Astrocyte (in vitro differentiated cells and primary cell): Measurements from ENCODE around the gene KDM6A. TPM values are rescaled to one million over a fixed set of nuclear protein-coding genes. Genes with fewer than 3 reads are reported as not detected.

Experiments used
- DNase-seq: peaks from one replicate; pipeline ENCODE4 v3.0.0-alpha.2; 2010; ENCODE audit warnings: low read depth
- FAIRE-seq: peaks from 2 replicates; lab custom pipeline; 2011; peaks lifted over from hg19 to GRCh38; lab: Jason Lieb, UNC
- H2AFZ ChIP-seq: 2 replicates; pipeline ENCODE4 v1.6.0; 2012; ENCODE audit warnings: low read depth, low read length, inconsistent platforms
- H3K27ac ChIP-seq: 2 replicates; pipeline ENCODE4 v1.5.1; 2011; ENCODE audit warnings: low read depth, low read length, inconsistent platforms
- H3K27me3 ChIP-seq: 2 replicates; pipeline ENCODE4 v1.6.0; 2011; ENCODE audit warnings: low read length, inconsistent platforms; ENCODE audit not compliant: insufficient read depth
- H3K36me3 ChIP-seq: 2 replicates; pipeline ENCODE4 v1.5.1; 2011; ENCODE audit warnings: low read length, inconsistent platforms; ENCODE audit not compliant: insufficient read depth
- H3K4me1 ChIP-seq: 2 replicates; pipeline ENCODE4 v1.5.1; 2011; ENCODE audit warnings: low read length, inconsistent platforms; ENCODE audit not compliant: insufficient read depth
- H3K4me2 ChIP-seq: 2 replicates; pipeline ENCODE4 v1.6.0; 2012; ENCODE audit warnings: low read length, inconsistent platforms
- H3K4me3 ChIP-seq: 2 replicates; pipeline ENCODE4 v1.5.1; 2011; ENCODE audit warnings: low read depth, mild to moderate bottlenecking, low read length, inconsistent platforms; ENCODE audit not compliant: insufficient read depth
- H3K79me2 ChIP-seq: 2 replicates; pipeline ENCODE4 v1.6.0; 2012; ENCODE audit warnings: mild to moderate bottlenecking, low read length, inconsistent platforms; ENCODE audit not compliant: insufficient read depth
- H3K9ac ChIP-seq: 2 replicates; pipeline ENCODE4 v1.6.0; 2012; ENCODE audit warnings: mild to moderate bottlenecking, low read length, inconsistent platforms
- H3K9me3 ChIP-seq: 2 replicates; pipeline ENCODE4 v1.5.1; 2012; ENCODE audit warnings: low read depth, mild to moderate bottlenecking, low read length, inconsistent platforms; ENCODE audit not compliant: insufficient read depth
- H4K20me1 ChIP-seq: 2 replicates; pipeline ENCODE4 v1.6.0; 2012; ENCODE audit warnings: low read length, inconsistent platforms; ENCODE audit not compliant: insufficient read depth
- H3K27ac Mint-ChIP-seq: one replicate; pipeline ENCODE4 v1.8.0; 2021; ENCODE audit warnings: mild to moderate bottlenecking, mixed read lengths; ENCODE audit not compliant: unreplicated experiment
- H3K27me3 Mint-ChIP-seq: one replicate; pipeline ENCODE4 v1.8.0; 2021; ENCODE audit warnings: low read depth, mixed read lengths; ENCODE audit not compliant: unreplicated experiment
- H3K36me3 Mint-ChIP-seq: one replicate; pipeline ENCODE4 v1.8.0; 2021; ENCODE audit warnings: low read depth, mixed read lengths; ENCODE audit not compliant: unreplicated experiment
- H3K4me1 Mint-ChIP-seq: one replicate; pipeline ENCODE4 v1.8.0; 2021; ENCODE audit warnings: low read depth, mixed read lengths; ENCODE audit not compliant: unreplicated experiment
- H3K4me3 Mint-ChIP-seq: one replicate; pipeline ENCODE4 v1.8.0; 2021; ENCODE audit warnings: mild to moderate bottlenecking, moderate library complexity, mixed read lengths; ENCODE audit not compliant: unreplicated experiment
- H3K9me3 Mint-ChIP-seq: one replicate; pipeline ENCODE4 v1.8.0; 2021; ENCODE audit warnings: mild to moderate bottlenecking, mixed read lengths; ENCODE audit not compliant: unreplicated experiment
- EZH2 ChIP-seq: IDR thresholded peaks from 2 replicates; pipeline ENCODE4 v1.6.1; 2012; ENCODE audit warnings: mild to moderate bottlenecking, low read length, inconsistent platforms; ENCODE audit not compliant: insufficient read depth
- total RNA-seq: library from RNA; stranded (reverse); gene quantifications from 2 replicates; pipeline ENCODE4 v1.2.1, GENCODE V29; 2021
- TF ChIP-seq, protein P1 (sequence below): IDR thresholded peaks from 2 replicates; pipeline ENCODE4 v1.5.1; 2011; ENCODE audit warnings: low read depth, mild to moderate bottlenecking, inconsistent platforms, low read length, moderate library complexity; ENCODE audit not compliant: insufficient read depth

KDM6A gene
- total RNA-seq, 1 donor from 2014 or later: 44.0 TPM

DNA sequence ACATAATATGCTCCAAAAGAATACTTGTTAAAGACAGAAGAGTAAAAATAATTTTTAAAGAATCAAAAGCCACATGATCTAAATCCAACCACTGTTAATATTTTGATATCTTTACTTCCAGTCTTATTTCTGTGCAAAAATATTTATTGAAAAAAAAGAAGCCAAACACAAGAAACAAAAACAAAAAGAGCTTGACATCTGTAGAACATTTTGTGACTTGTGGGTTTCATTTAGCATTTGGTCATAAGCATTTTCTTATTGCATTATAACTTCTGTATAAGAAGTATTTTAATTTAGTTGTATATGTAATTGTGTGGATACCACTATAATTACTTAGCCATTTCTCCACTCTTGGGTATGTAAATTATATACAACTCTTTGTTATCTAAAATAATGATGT lies 264.5 kb downstream of the KDM6A start:
- no peaks in the 10 kb centered on the region for H3K36me3 Mint-ChIP-seq
- no peaks in the 10 kb centered on the region for H3K27me3 Mint-ChIP-seq
- Histone ChIP-seq H3K36me3 (no peaks in the 10 kb centered on the region), H3K79me2 (no peaks in the 10 kb centered on the region), H2AFZ (no peak overlapping the region), H3K9me3 (no peaks in the 10 kb centered on the region), H3K27ac (no peak overlapping the region), H3K4me3 (no peak overlapping the region), H3K4me1 (no peaks in the 10 kb centered on the region), H3K9ac (no peak overlapping the region), H4K20me1 (no peaks in the 10 kb centered on the region), H3K27me3 (no peaks in the 10 kb centered on the region), H3K4me2 (no peak overlapping the region)
- no peak overlapping the region for H3K27ac Mint-ChIP-seq
- H3K4me1 Mint-ChIP-seq: no peaks in the 10 kb centered on the region
- peaks cover 3% of the 10 kb centered on the region for H3K9me3 Mint-ChIP-seq
- DNase-seq: no peak
- peak; percentile 92 for FAIRE-seq
- H3K4me3 Mint-ChIP-seq: no peak overlapping the region
- no peak for TF ChIP-seq EZH2
- TF ChIP-seq, protein P1, sequence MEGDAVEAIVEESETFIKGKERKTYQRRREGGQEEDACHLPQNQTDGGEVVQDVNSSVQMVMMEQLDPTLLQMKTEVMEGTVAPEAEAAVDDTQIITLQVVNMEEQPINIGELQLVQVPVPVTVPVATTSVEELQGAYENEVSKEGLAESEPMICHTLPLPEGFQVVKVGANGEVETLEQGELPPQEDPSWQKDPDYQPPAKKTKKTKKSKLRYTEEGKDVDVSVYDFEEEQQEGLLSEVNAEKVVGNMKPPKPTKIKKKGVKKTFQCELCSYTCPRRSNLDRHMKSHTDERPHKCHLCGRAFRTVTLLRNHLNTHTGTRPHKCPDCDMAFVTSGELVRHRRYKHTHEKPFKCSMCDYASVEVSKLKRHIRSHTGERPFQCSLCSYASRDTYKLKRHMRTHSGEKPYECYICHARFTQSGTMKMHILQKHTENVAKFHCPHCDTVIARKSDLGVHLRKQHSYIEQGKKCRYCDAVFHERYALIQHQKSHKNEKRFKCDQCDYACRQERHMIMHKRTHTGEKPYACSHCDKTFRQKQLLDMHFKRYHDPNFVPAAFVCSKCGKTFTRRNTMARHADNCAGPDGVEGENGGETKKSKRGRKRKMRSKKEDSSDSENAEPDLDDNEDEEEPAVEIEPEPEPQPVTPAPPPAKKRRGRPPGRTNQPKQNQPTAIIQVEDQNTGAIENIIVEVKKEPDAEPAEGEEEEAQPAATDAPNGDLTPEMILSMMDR: no peak

DNA sequence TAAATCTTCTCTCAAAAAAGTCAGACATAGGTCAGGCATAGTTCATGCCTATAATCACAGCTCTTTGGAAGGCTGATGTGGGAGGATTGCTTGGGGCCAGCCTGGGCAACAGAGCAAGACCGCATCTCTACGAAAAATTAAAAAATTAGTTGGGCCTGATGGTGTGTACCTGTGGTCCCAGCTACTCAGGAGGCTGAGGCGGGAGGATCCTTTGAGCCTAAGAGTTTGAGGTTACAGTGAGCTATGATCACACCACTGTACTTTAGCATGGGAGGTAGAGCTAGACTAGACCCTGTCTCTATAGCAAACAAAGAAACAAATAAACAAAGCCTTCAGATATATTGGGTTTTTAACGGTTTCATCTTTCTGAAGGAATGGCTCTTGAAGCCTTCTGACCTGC lies 265.5 kb downstream of the KDM6A start:
- H3K27me3 ChIP-seq: no peaks in the 10 kb centered on the region
- Mint-ChIP-seq H3K27me3 (no peaks in the 10 kb centered on the region), H3K4me1 (no peaks in the 10 kb centered on the region), H3K27ac (no peak overlapping the region), H3K9me3 (no peaks in the 10 kb centered on the region), H3K4me3 (no peak overlapping the region), H3K36me3 (no peaks in the 10 kb centered on the region)
- DNase-seq: no peak
- FAIRE-seq: peak; percentile 76
- H3K4me3 ChIP-seq: no peak overlapping the region
- no peak overlapping the region for H3K4me2 ChIP-seq
- no peak overlapping the region for H2AFZ ChIP-seq
- no peaks in the 10 kb centered on the region for H4K20me1 ChIP-seq
- no peaks in the 10 kb centered on the region for H3K36me3 ChIP-seq
- H3K9me3 ChIP-seq: no peaks in the 10 kb centered on the region
- H3K27ac ChIP-seq: no peak overlapping the region
- TF ChIP-seq EZH2: no peak
- TF ChIP-seq, protein P1: no peak
- H3K79me2 ChIP-seq: no peaks in the 10 kb centered on the region
- no peaks in the 10 kb centered on the region for H3K4me1 ChIP-seq
- H3K9ac ChIP-seq: no peak overlapping the region

DNA sequence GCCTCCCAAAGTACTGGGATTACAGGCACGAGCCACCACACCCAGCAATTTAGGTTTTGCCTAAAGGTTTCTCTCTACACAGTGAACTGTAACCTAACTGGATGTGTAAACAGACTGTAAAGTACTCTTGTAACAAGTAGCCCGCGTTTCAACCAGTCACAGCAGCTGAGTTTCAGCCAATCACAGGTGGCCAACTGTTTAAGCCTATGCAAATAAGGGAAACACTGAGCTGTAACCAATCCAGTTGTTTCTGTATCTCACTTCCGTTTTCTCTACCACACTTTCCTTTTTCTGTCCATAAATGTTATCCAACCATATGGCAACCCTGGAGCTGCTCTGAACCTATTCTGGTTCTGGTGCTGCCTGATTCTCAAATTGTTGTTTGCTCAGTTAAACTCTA lies 267.8 kb downstream of the KDM6A start:
- no peak overlapping the region for H3K27ac ChIP-seq
- no peak overlapping the region for H3K27ac Mint-ChIP-seq
- H3K4me1 Mint-ChIP-seq: no peaks in the 10 kb centered on the region
- H3K9me3 Mint-ChIP-seq: no peaks in the 10 kb centered on the region
- no peaks in the 10 kb centered on the region for H3K4me1 ChIP-seq
- FAIRE-seq: no peak
- TF ChIP-seq EZH2: no peak
- TF ChIP-seq, protein P1: no peak
- H3K9ac ChIP-seq: no peak overlapping the region
- no peak overlapping the region for H3K4me2 ChIP-seq
- no peak overlapping the region for H3K4me3 ChIP-seq
- H3K9me3 ChIP-seq: no peaks in the 10 kb centered on the region
- no peak for DNase-seq
- H3K36me3 ChIP-seq: no peaks in the 10 kb centered on the region
- H3K4me3 Mint-ChIP-seq: no peak overlapping the region
- H3K79me2 ChIP-seq: no peaks in the 10 kb centered on the region
- no peaks in the 10 kb centered on the region for H4K20me1 ChIP-seq
- H2AFZ ChIP-seq: no peak overlapping the region
- H3K27me3 Mint-ChIP-seq: no peaks in the 10 kb centered on the region
- H3K36me3 Mint-ChIP-seq: no peaks in the 10 kb centered on the region
- no peaks in the 10 kb centered on the region for H3K27me3 ChIP-seq
